GM23338 (cell line): ENCODE measurements around the gene NUDT16L1. TPM values are rescaled to one million over a fixed set of nuclear protein-coding genes. Genes with fewer than 3 reads are reported as not detected.

ENCODE experiments used
- ATAC-seq: fragments of 200-7000 bp; cut with Tn5 transposase; 3 replicates; pipeline ENCODE4 v1.9.1; 2020
- DNase-seq: peaks from one replicate; pipeline ENCODE4 v3.0.0-alpha.2; 2015; ENCODE audit warnings: low spot score
- H2AFZ ChIP-seq: fragments of 200-600 bp; sonication (generic); 2 replicates; pipeline ENCODE4 v1.8.0; 2016; ENCODE audit warnings: antibody characterized with exemption, mild to moderate bottlenecking, moderate library complexity
- H3F3A ChIP-seq: fragments of 200-600 bp; sonication (generic); replicated peaks from 2 replicates; pipeline ENCODE4 v1.8.0; 2017; ENCODE audit warnings: antibody characterized with exemption, mixed run types, low read depth
- H3K27ac ChIP-seq: fragments of 200-600 bp; sonication (generic); 2 replicates; pipeline ENCODE4 v1.6.1; 2016; ENCODE audit warnings: low read depth
- H3K27me3 ChIP-seq: fragments of 200-600 bp; sonication (generic); 2 replicates; pipeline ENCODE4 v1.8.0; 2016; ENCODE audit warnings: mild to moderate bottlenecking, mixed run types, moderate library complexity; ENCODE audit not compliant: insufficient read depth
- H3K36me3 ChIP-seq: fragments of 200-600 bp; sonication (generic); 2 replicates; pipeline ENCODE4 v1.8.0; 2016; ENCODE audit warnings: mild to moderate bottlenecking; ENCODE audit not compliant: insufficient read depth
- H3K4me1 ChIP-seq: fragments of 200-600 bp; sonication (generic); 2 replicates; pipeline ENCODE4 v1.8.0; 2016; ENCODE audit warnings: mild to moderate bottlenecking, moderate library complexity; ENCODE audit not compliant: insufficient read depth
- H3K4me2 ChIP-seq: fragments of 200-600 bp; sonication (generic); 2 replicates; pipeline ENCODE4 v1.7.1; 2017; ENCODE audit warnings: mixed run types
- H3K4me3 ChIP-seq: fragments of 200-600 bp; sonication (generic); 2 replicates; pipeline ENCODE4 v1.6.1; 2016; ENCODE audit warnings: mixed run types
- H3K79me2 ChIP-seq: fragments of 200-600 bp; sonication (generic); replicated peaks from 2 replicates; pipeline ENCODE4 v1.8.0; 2017; ENCODE audit warnings: mild to moderate bottlenecking; ENCODE audit not compliant: insufficient read depth
- H3K9me2 ChIP-seq: fragments of 200-600 bp; sonication (generic); 2 replicates; pipeline ENCODE4 v1.8.0; 2017; ENCODE audit not compliant: insufficient read depth
- H4K20me1 ChIP-seq: fragments of 200-600 bp; sonication (generic); replicated peaks from 2 replicates; pipeline ENCODE4 v1.8.0; 2017; ENCODE audit warnings: mild to moderate bottlenecking; ENCODE audit not compliant: insufficient read depth
- H3K27ac Mint-ChIP-seq: 2 replicates; pipeline ENCODE4 v1.8.0; 2020; ENCODE audit warnings: inconsistent platforms, mild to moderate bottlenecking, moderate library complexity, mixed read lengths
- H3K27me3 Mint-ChIP-seq: 3 replicates; pipeline ENCODE4 v1.8.0; 2022; ENCODE audit warnings: low read depth, mild to moderate bottlenecking, moderate library complexity, mixed read lengths, inconsistent platforms; ENCODE audit not compliant: insufficient read depth, poor library complexity
- H3K36me3 Mint-ChIP-seq: 3 replicates; pipeline ENCODE4 v1.8.0; 2021; ENCODE audit warnings: low read depth, mild to moderate bottlenecking, inconsistent platforms, moderate library complexity, mixed read lengths
- H3K4me1 Mint-ChIP-seq: 3 replicates; pipeline ENCODE4 v1.8.0; 2020; ENCODE audit warnings: mild to moderate bottlenecking, inconsistent platforms, mixed read lengths
- H3K4me3 Mint-ChIP-seq: 3 replicates; pipeline ENCODE4 v1.8.0; 2021; ENCODE audit warnings: moderate library complexity, mild to moderate bottlenecking, inconsistent platforms, mixed read lengths
- H3K9me3 Mint-ChIP-seq: 3 replicates; pipeline ENCODE4 v1.8.0; 2020; ENCODE audit warnings: moderate library complexity, mild to moderate bottlenecking, inconsistent platforms, mixed read lengths
- CREB1 ChIP-seq: fragments of 250-450 bp; sonication (Bioruptor Pico); IDR thresholded peaks from 2 replicates; pipeline ENCODE4 v1.5.0; 2020; ENCODE audit warnings: low read depth, mild to moderate bottlenecking, moderate library complexity
- EZH2 ChIP-seq: fragments of 200-600 bp; sonication (generic); IDR thresholded peaks from one replicate; pipeline ENCODE4 v1.8.0; 2017; ENCODE audit warnings: antibody characterized with exemption, mild to moderate bottlenecking, low read depth; ENCODE audit not compliant: unreplicated experiment
- EZH2phosphoT487 ChIP-seq: fragments of 200-600 bp; sonication (generic); IDR thresholded peaks from one replicate; pipeline ENCODE4 v1.8.1; 2018; ENCODE audit warnings: antibody characterized with exemption; ENCODE audit not compliant: unreplicated experiment
- JUNB ChIP-seq: IDR thresholded peaks from one replicate; pipeline ENCODE4 v1.6.1; 2016; ENCODE audit warnings: antibody characterized with exemption; ENCODE audit not compliant: unreplicated experiment
- NANOG ChIP-seq: IDR thresholded peaks from 2 replicates; pipeline ENCODE4 v1.6.1; 2016; ENCODE audit warnings: antibody characterized with exemption, borderline replicate concordance
- STAT1 ChIP-seq: IDR thresholded peaks from one replicate; pipeline ENCODE4 v1.6.1; 2016; ENCODE audit warnings: antibody characterized with exemption; ENCODE audit not compliant: unreplicated experiment
- ZNF331 ChIP-seq: fragments of 250-450 bp; sonication (Bioruptor Pico); IDR thresholded peaks from 2 replicates; pipeline ENCODE4 v1.5.0; 2020; ENCODE audit warnings: low read depth, mild to moderate bottlenecking, moderate library complexity
- polyA plus RNA-seq: library from polyadenylated mRNA; unstranded; fragments of >200 nt; fragmentation: Nextera tagmentation; extraction: Ambion mirVana; gene quantifications from 2 replicates; pipeline ENCODE4 v1.2.1, GENCODE V29; 2016
- total RNA-seq: library from RNA; depleted of rRNA; stranded (reverse); fragments of >200 nt; shearing (Covaris generic); gene quantifications from 2 replicates; pipeline ENCODE4 v1.2.3, GENCODE V29; 2014
- TF ChIP-seq, protein P1 (sequence below), 2 experiments: fragments of 200-600 bp in 1 of 2; sonication (generic) in 1 of 2; conservative IDR thresholded peaks; 2 replicates each; pipeline versions ENCODE4 v1.5.1 to v1.6.1; 2016 to 2017; ENCODE audit warnings: antibody characterized with exemption in 2 of 2, low read depth in 2 of 2, mild to moderate bottlenecking in 2 of 2, moderate library complexity in 1 of 2
- TF ChIP-seq, protein P2 (sequence below): IDR thresholded peaks from 2 replicates; pipeline ENCODE4 v1.6.1; 2016; ENCODE audit warnings: antibody characterized with exemption

NUDT16L1 gene
- total and polyA plus RNA-seq, 2 experiments from 2014 or later: 37.1 to 80.4 TPM

DNA sequence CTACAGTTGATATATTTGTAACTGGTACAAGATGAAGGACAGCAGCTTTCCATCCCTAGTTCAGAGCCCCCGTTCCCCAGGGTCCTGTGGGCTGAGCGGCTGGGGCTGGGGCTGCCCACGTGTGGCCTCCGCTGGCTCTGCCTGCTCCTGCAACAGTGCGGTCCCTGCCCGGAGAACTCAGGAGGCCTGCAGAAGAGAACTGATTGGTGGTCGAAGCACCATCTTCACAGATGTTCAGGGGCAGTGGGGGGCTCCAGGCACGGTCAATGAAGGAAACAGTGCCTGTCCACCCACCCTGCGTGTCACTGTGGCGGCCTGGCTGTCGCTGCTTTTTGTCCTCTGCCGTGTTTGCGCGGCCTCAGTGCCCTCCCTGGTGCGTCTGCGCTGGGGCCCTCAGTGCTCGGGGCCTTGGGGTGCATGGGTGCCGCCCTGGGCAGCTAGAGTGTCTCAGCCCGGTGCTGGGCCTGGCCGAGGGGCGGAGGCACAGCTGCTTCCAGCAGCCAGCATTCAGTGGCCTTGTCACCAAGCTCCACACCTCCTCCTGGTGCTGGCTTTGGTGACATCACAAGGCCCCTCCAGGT is 4.2 kb upstream of the NUDT16L1 start:
- Histone ChIP-seq H3K4me2 (no peak overlapping the region), H3K36me3 (no peaks in the 10 kb centered on the region)

DNA sequence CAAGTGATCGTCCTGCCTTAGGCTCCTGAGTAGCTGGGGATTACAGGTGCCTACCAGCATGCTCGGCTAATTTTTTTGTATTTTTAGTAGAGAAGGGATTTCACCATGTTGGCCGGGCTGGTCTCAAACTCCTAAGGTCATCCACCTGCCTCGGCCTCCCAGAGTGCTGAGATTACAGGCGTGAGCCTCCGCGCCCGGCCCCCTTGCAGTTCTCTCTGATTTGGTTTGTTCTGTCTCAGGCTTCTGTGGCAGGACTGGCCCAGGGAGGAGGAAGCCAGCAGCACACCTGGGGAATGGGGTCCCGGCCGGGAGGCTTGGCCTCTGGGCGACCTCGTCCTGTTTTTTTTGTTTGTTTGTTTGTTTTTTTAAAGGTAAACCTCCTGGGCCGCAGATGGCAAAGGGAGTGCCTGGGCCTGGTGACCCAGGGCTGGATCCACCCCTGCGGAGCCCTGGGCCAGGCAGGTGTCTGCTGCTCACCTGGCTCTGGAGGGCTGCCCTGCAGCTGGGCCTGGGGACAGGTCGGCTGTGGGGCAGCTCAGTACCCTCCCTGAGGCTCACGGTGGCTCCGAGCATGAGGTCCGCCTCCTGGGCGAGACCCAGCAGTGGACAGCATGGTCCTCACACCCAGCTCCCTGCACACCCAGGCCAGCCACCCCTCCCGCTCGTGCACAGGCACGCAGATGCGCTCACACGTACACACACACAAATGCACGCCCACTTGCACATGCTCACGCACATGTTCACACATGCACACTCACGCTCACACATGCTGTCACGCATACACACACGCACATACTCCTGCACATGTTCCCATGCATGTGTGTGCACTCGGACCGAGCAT is 3.3 kb upstream of the NUDT16L1 start:
- Histone ChIP-seq H3K4me2 (no peak overlapping the region), H3K9me2 (no peaks in the 10 kb centered on the region), H2AFZ (no peak overlapping the region), H3K36me3 (no peaks in the 10 kb centered on the region), H3F3A (no peaks in the 10 kb centered on the region; the same call in 1 of the 2 replicates), H3K79me2 (no peaks in the 10 kb centered on the region), H3K4me1 (no peaks in the 10 kb centered on the region; the same call in 1 of the 2 replicates), H4K20me1 (no peaks in the 10 kb centered on the region), H3K4me3 (no peak overlapping the region), H3K27ac (no peak overlapping the region), H3K27me3 (no peaks in the 10 kb centered on the region)
- Mint-ChIP-seq H3K27me3 (peaks cover 12% of the 10 kb centered on the region), H3K9me3 (no peaks in the 10 kb centered on the region; the same call in 2 of the 3 replicates), H3K36me3 (peaks cover 4% of the 10 kb centered on the region; the same call in 1 of the 3 replicates), H3K4me1 (peaks cover under 1% of the 10 kb centered on the region; the same call in 1 of the 3 replicates), H3K27ac (0 out of 2 replicates have a peak overlapping the region, but pooled peaks have one; percentile 67), H3K4me3 (no peak overlapping the region)
- DNase-seq (no peak), ATAC-seq (no peak)
- TF ChIP-seq JUNB (no peak), NANOG (no peak), EZH2 (no peak), STAT1 (no peak), CREB1 (no peak)
- TF ChIP-seq, protein P1, sequence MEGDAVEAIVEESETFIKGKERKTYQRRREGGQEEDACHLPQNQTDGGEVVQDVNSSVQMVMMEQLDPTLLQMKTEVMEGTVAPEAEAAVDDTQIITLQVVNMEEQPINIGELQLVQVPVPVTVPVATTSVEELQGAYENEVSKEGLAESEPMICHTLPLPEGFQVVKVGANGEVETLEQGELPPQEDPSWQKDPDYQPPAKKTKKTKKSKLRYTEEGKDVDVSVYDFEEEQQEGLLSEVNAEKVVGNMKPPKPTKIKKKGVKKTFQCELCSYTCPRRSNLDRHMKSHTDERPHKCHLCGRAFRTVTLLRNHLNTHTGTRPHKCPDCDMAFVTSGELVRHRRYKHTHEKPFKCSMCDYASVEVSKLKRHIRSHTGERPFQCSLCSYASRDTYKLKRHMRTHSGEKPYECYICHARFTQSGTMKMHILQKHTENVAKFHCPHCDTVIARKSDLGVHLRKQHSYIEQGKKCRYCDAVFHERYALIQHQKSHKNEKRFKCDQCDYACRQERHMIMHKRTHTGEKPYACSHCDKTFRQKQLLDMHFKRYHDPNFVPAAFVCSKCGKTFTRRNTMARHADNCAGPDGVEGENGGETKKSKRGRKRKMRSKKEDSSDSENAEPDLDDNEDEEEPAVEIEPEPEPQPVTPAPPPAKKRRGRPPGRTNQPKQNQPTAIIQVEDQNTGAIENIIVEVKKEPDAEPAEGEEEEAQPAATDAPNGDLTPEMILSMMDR (conservative IDR thresholded peaks at IDR 0.05; ENCODE audit: low read depth in 2 of 2): no peak

More for the DNA sequence above, 4.2 kb upstream of the NUDT16L1 start:
- H3K79me2 ChIP-seq: no peaks in the 10 kb centered on the region
- no peaks in the 10 kb centered on the region for H3K27me3 ChIP-seq
- peaks cover 8% of the 10 kb centered on the region; the same call in 1 of the 3 replicates for H3K36me3 Mint-ChIP-seq
- no peaks in the 10 kb centered on the region for H3K4me1 Mint-ChIP-seq
- no peak for TF ChIP-seq ZNF331
- TF ChIP-seq NANOG: no peak
- TF ChIP-seq, protein P1 (conservative IDR thresholded peaks at IDR 0.05; ENCODE audit: low read depth in 2 of 2): 0 out of 4 replicates have a peak, but pooled peaks of 1 of the 2 experiments have one; percentile 4
- no peak for TF ChIP-seq EZH2phosphoT487
- TF ChIP-seq, protein P2, sequence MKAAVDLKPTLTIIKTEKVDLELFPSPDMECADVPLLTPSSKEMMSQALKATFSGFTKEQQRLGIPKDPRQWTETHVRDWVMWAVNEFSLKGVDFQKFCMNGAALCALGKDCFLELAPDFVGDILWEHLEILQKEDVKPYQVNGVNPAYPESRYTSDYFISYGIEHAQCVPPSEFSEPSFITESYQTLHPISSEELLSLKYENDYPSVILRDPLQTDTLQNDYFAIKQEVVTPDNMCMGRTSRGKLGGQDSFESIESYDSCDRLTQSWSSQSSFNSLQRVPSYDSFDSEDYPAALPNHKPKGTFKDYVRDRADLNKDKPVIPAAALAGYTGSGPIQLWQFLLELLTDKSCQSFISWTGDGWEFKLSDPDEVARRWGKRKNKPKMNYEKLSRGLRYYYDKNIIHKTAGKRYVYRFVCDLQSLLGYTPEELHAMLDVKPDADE: no peak
- TF ChIP-seq CREB1: no peak
- H2AFZ ChIP-seq: no peak overlapping the region
- no peaks in the 10 kb centered on the region; the same call in 2 of the 3 replicates for H3K9me3 Mint-ChIP-seq
- no peak for DNase-seq
- no peaks in the 10 kb centered on the region for H3K9me2 ChIP-seq
- H4K20me1 ChIP-seq: no peaks in the 10 kb centered on the region
- H3K4me3 Mint-ChIP-seq: no peak overlapping the region
- no peak overlapping the region for H3K4me3 ChIP-seq
- peaks cover 13% of the 10 kb centered on the region for H3K27me3 Mint-ChIP-seq
- no peak overlapping the region for H3K27ac Mint-ChIP-seq
- H3K4me1 ChIP-seq: no peaks in the 10 kb centered on the region; the same call in 1 of the 2 replicates
- no peaks in the 10 kb centered on the region; the same call in 1 of the 2 replicates for H3F3A ChIP-seq
- ATAC-seq: no peak
- H3K27ac ChIP-seq: no peak overlapping the region
